ENCODE results near the gene EMC9.
A peak's percentile ranks its signal among the peaks of the same experiment; 100 is the strongest.

Gene EMC9

GRCh38 chr14:24115422-24116127, 25.8 kb downstream of the EMC9 start:
- H3K4me3 ChIP-seq (ENCODE audit: low read depth, low read length) = peak overlapping the region; percentile 75
- TF ChIP-seq, protein P1, sequence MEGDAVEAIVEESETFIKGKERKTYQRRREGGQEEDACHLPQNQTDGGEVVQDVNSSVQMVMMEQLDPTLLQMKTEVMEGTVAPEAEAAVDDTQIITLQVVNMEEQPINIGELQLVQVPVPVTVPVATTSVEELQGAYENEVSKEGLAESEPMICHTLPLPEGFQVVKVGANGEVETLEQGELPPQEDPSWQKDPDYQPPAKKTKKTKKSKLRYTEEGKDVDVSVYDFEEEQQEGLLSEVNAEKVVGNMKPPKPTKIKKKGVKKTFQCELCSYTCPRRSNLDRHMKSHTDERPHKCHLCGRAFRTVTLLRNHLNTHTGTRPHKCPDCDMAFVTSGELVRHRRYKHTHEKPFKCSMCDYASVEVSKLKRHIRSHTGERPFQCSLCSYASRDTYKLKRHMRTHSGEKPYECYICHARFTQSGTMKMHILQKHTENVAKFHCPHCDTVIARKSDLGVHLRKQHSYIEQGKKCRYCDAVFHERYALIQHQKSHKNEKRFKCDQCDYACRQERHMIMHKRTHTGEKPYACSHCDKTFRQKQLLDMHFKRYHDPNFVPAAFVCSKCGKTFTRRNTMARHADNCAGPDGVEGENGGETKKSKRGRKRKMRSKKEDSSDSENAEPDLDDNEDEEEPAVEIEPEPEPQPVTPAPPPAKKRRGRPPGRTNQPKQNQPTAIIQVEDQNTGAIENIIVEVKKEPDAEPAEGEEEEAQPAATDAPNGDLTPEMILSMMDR (IDR thresholded peaks at IDR 0.05; ENCODE audit: low read depth, low read length, missing control alignments) = no peak

GRCh38 chr14:24114532-24115421, 26.6 kb downstream of the EMC9 start, which contains the start of the genes DCAF11 and NRL:
TSS of gene DCAF11 (plus strand) at chr14:24114777. CDS start at chr14:24115595, 818 bp downstream.
TSS of gene NRL (minus strand) at chr14:24114949. CDS start at chr14:24082848, 32,101 bp downstream.
- TF ChIP-seq, protein P1 (IDR thresholded peaks at IDR 0.05; ENCODE audit: low read depth, low read length, missing control alignments) = no peak
- DNase-seq (ENCODE audit: low read depth) = peak; percentile 100
- peak within 1 kb of the TSS; percentile 75 for H3K4me3 ChIP-seq (ENCODE audit: low read depth, low read length)

More at GRCh38 chr14:24115422-24116127, 25.8 kb downstream of the EMC9 start:
- no peak for DNase-seq (ENCODE audit: low read depth)

- TF ChIP-seq, protein P1 (IDR thresholded peaks at IDR 0.05; ENCODE audit: low read depth, low read length, missing control alignments) = no peak
- peak; percentile 82 for DNase-seq (ENCODE audit: low read depth)
- peak overlapping the region; percentile 75 for H3K4me3 ChIP-seq (ENCODE audit: low read depth, low read length)
These were observed 27.4 kb downstream of the EMC9 start for GRCh38 chr14:24113801-24114531.

GRCh38 chr14:24113379-24113800, 28.0 kb downstream of the EMC9 start:
- TF ChIP-seq, protein P1 (IDR thresholded peaks at IDR 0.05; ENCODE audit: low read depth, low read length, missing control alignments) = no peak
- no peak for DNase-seq (ENCODE audit: low read depth)

DNA sequence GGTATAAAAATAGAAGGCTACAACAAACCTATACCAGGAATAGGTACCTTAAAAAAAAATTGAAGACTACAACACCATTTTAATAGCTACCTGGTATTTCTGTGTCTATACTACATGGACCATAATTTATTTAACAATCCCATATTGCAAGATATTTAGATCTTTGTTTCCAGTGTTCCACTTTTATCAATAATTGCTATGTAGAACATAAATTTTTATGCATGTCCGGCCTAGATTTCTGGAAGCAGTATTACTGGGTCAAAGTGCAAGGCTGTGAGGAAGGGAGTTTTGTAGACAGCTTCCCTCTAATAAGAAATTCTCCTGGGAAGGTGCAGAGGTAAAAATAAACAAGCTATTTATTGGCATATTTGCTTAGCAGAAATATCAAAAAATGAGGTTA, 30.9 kb downstream of the EMC9 start:
- no peak for DNase-seq (ENCODE audit: low read depth)
- TF ChIP-seq, protein P1 (IDR thresholded peaks at IDR 0.05; ENCODE audit: low read depth, low read length, missing control alignments) = no peak
- no peak overlapping the region for H3K4me3 ChIP-seq (ENCODE audit: low read depth, low read length)

More at GRCh38 chr14:24113379-24113800, 28.0 kb downstream of the EMC9 start:
- peak overlapping the region; percentile 75 for H3K4me3 ChIP-seq (ENCODE audit: low read depth, low read length)

DNA sequence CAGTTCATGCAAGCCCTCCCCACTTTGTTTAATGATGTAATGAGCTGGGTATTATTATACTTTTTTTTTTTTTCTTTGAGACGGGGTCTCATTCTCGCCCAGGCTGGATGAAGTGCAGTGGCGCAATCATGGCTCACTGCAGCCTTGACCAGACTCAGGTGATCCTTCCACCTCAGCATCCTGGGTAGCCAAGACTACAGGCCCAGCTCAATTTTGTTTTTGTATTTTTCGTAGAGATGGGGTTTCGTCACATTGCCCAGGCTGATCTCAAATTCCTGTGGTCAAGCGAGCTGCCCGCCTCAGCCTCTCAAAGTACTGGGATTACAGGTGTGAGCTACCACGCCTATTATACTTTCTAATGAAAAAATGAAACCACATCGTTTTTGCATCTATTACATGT, 31.3 kb downstream of the EMC9 start:
- H3K4me3 ChIP-seq (ENCODE audit: low read depth, low read length) = no peak overlapping the region
- TF ChIP-seq, protein P1 (IDR thresholded peaks at IDR 0.05; ENCODE audit: low read depth, low read length, missing control alignments) = no peak
- no peak for DNase-seq (ENCODE audit: low read depth)

Data from GM12864 (cell line).